Trophoblast cell (in vitro differentiated cells and primary cell): Measurements from ENCODE around the gene TNFRSF12A.

Experiments used
- DNase-seq, 2 donors: peaks; one replicate each; pipeline ENCODE4 v3.0.0-alpha.2; 2016
- H2AFZ ChIP-seq: 2 replicates; pipeline ENCODE4 v1.6.1; 2013; ENCODE audit warnings: low read length, moderate library complexity, mild to moderate bottlenecking; ENCODE audit not compliant: insufficient read depth, poor library complexity
- H2AK5ac ChIP-seq: 2 replicates; pipeline ENCODE4 v1.6.1; 2013; ENCODE audit warnings: mild to moderate bottlenecking, low read length
- H2BK120ac ChIP-seq: 2 replicates; pipeline ENCODE4 v1.6.1; 2013; ENCODE audit warnings: low read length, mild to moderate bottlenecking, moderate library complexity; ENCODE audit not compliant: insufficient read depth, poor library complexity
- H2BK12ac ChIP-seq: 2 replicates; pipeline ENCODE4 v1.6.1; 2013; ENCODE audit warnings: mild to moderate bottlenecking, low read length, moderate library complexity
- H2BK5ac ChIP-seq: 2 replicates; pipeline ENCODE4 v1.6.1; 2013; ENCODE audit warnings: low read length, low read depth, moderate library complexity, mild to moderate bottlenecking; ENCODE audit not compliant: poor library complexity
- H3K14ac ChIP-seq: 2 replicates; pipeline ENCODE4 v1.6.1; 2013; ENCODE audit warnings: mild to moderate bottlenecking, low read length
- H3K18ac ChIP-seq: 2 replicates; pipeline ENCODE4 v1.6.1; 2013; ENCODE audit warnings: mild to moderate bottlenecking, low read length
- H3K23ac ChIP-seq: 2 replicates; pipeline ENCODE4 v1.6.1; 2013; ENCODE audit warnings: low read length
- H3K27ac ChIP-seq: 2 replicates; pipeline ENCODE4 v1.5.1; 2013; ENCODE audit warnings: low read depth, mild to moderate bottlenecking, inconsistent platforms, low read length, moderate library complexity
- H3K27me3 ChIP-seq: 2 replicates; pipeline ENCODE4 v1.6.1; 2013; ENCODE audit warnings: inconsistent platforms, mild to moderate bottlenecking, low read length, moderate library complexity; ENCODE audit not compliant: insufficient read depth
- H3K36me3 ChIP-seq, 2 experiments: 1 replicate in 1 of 2; 2 replicates in 1 of 2; pipeline ENCODE4 v1.6.1; 2013; ENCODE audit warnings: low read length in 2 of 2, mild to moderate bottlenecking in 2 of 2, moderate library complexity in 1 of 2; ENCODE audit not compliant: insufficient read depth in 2 of 2, control insufficient read depth in 1 of 2
- H3K4ac ChIP-seq: 2 replicates; pipeline ENCODE4 v1.6.1; 2013; ENCODE audit warnings: low read depth, mild to moderate bottlenecking, low read length, moderate library complexity
- H3K4me1 ChIP-seq, 2 experiments: 1 replicate in 1 of 2; 2 replicates in 1 of 2; pipeline ENCODE4 v1.6.1; 2013; ENCODE audit warnings: low read length in 2 of 2, mild to moderate bottlenecking in 2 of 2, moderate library complexity in 1 of 2; ENCODE audit not compliant: insufficient read depth in 2 of 2, control insufficient read depth in 1 of 2
- H3K4me2 ChIP-seq: 2 replicates; pipeline ENCODE4 v1.6.1; 2013; ENCODE audit warnings: inconsistent platforms, mild to moderate bottlenecking, low read length, moderate library complexity
- H3K4me3 ChIP-seq: 2 replicates; pipeline ENCODE4 v1.5.1; 2013; ENCODE audit warnings: mild to moderate bottlenecking, low read depth, low read length, inconsistent platforms
- H3K79me1 ChIP-seq: one replicate; pipeline ENCODE4 v1.6.1; 2013; ENCODE audit warnings: low read length
- H3K79me2 ChIP-seq: 2 replicates; pipeline ENCODE4 v1.6.1; 2013; ENCODE audit warnings: low read length, mild to moderate bottlenecking; ENCODE audit not compliant: control insufficient read depth, insufficient read depth, poor library complexity
- H3K9ac ChIP-seq: 2 replicates; pipeline ENCODE4 v1.6.1; 2013; ENCODE audit warnings: mild to moderate bottlenecking, low read length
- H3K9me3 ChIP-seq: 2 replicates; pipeline ENCODE4 v1.6.1; 2013; ENCODE audit warnings: low read depth, mild to moderate bottlenecking, control low read depth, inconsistent platforms, low read length; ENCODE audit not compliant: insufficient read depth
- H4K12ac ChIP-seq: 2 replicates; pipeline ENCODE4 v1.6.1; 2013; ENCODE audit warnings: low read depth, mild to moderate bottlenecking, low read length, moderate library complexity
- H4K8ac ChIP-seq: 2 replicates; pipeline ENCODE4 v1.6.1; 2013; ENCODE audit warnings: low read depth, mild to moderate bottlenecking, low read length, moderate library complexity
- H4K91ac ChIP-seq: one replicate; pipeline ENCODE4 v1.6.1; 2013; ENCODE audit warnings: low read depth, mild to moderate bottlenecking, low read length, moderate library complexity
- WGBS: extraction: QIAGEN DNeasy Blood & Tissue Kit; methylation state at CpG from one replicate; pipeline ENCODE4 v1.1.7; 2013; ENCODE audit warnings: missing lambda C conversion rate; ENCODE audit not compliant: insufficient read length, insufficient coverage; ENCODE audit errors: extremely low coverage; 5-methylcytosine and 5-hydroxymethylcytosine counted together

Gene TNFRSF12A

GRCh38 chr16:3058139-3059030, 38.2 kb downstream of the TNFRSF12A start:
- peaks cover 10 to 11% of the 10 kb centered on the region in 2 experiments for H3K4me1 ChIP-seq
- peak overlapping the region; percentile 99 for H4K12ac ChIP-seq
- H3K79me1 ChIP-seq, result peaks cover 10% of the 10 kb centered on the region
- no peaks in the 10 kb centered on the region for H3K27me3 ChIP-seq
- H3K4me3 ChIP-seq, result peak overlapping the region; percentile 88
- H3K23ac ChIP-seq, result no peak overlapping the region
- H3K9ac ChIP-seq, result peak overlapping the region; percentile 80
- H2BK5ac ChIP-seq, result no peak overlapping the region
- H2AK5ac ChIP-seq, result no peak overlapping the region
- peaks cover 5% of the 10 kb centered on the region for H3K79me2 ChIP-seq
- H3K9me3 ChIP-seq, result no peaks in the 10 kb centered on the region
- no CpG with 5 or more reads among the region's 77 CpGs for WGBS
- no peak overlapping the region for H3K27ac ChIP-seq
- H3K4me2 ChIP-seq, result peak overlapping the region; percentile 87
- H2BK120ac ChIP-seq, result peak overlapping the region; percentile 95
- DNase-seq, result peak in 1 of 2 donors; percentile 27
- peak overlapping the region; percentile 97 for H4K91ac ChIP-seq
- H3K36me3 ChIP-seq, result peaks cover 2 to 7% of the 10 kb centered on the region in 2 experiments
- H2AFZ ChIP-seq, result peak overlapping the region; percentile 95
- peak overlapping the region; percentile 100 for H4K8ac ChIP-seq
- peak overlapping the region; percentile 99 for H3K14ac ChIP-seq
- peak overlapping the region; percentile 98 for H3K18ac ChIP-seq
- peak overlapping the region; percentile 80 for H3K4ac ChIP-seq
- H2BK12ac ChIP-seq, result no peak overlapping the region

GRCh38 chr16:3059041-3059722, 39.0 kb downstream of the TNFRSF12A start:
- H3K36me3 ChIP-seq, result peaks cover 2 to 4% of the 10 kb centered on the region in 2 experiments
- peak overlapping the region; percentile 87 for H3K4me2 ChIP-seq
- no peaks in the 10 kb centered on the region for H3K9me3 ChIP-seq
- H2AFZ ChIP-seq, result peak overlapping the region; percentile 95
- DNase-seq, result peak; percentile 93 to 96
- H3K27ac ChIP-seq, result peak overlapping the region; percentile 46
- H3K79me2 ChIP-seq, result peaks cover 5% of the 10 kb centered on the region
- peak overlapping the region; percentile 74 for H2BK12ac ChIP-seq
- WGBS, result no CpG with 5 or more reads among the region's 67 CpGs
- peak overlapping the region; percentile 100 for H4K8ac ChIP-seq
- peak overlapping the region; percentile 54 for H2BK5ac ChIP-seq
- H2BK120ac ChIP-seq, result peak overlapping the region; percentile 95
- H3K79me1 ChIP-seq, result peaks cover 10% of the 10 kb centered on the region
- peak overlapping the region; percentile 99 for H4K12ac ChIP-seq
- H3K23ac ChIP-seq, result no peak overlapping the region
- peak overlapping the region; percentile 80 for H3K4ac ChIP-seq
- H3K9ac ChIP-seq, result peak overlapping the region; percentile 80
- H3K18ac ChIP-seq, result peak overlapping the region; percentile 98
- peaks cover 10 to 11% of the 10 kb centered on the region in 2 experiments for H3K4me1 ChIP-seq
- H3K27me3 ChIP-seq, result no peaks in the 10 kb centered on the region
- H3K4me3 ChIP-seq, result peak overlapping the region; percentile 88
- H3K14ac ChIP-seq, result peak overlapping the region; percentile 99
- H2AK5ac ChIP-seq, result peak overlapping the region; percentile 57
- H4K91ac ChIP-seq, result peak overlapping the region; percentile 97

DNA sequence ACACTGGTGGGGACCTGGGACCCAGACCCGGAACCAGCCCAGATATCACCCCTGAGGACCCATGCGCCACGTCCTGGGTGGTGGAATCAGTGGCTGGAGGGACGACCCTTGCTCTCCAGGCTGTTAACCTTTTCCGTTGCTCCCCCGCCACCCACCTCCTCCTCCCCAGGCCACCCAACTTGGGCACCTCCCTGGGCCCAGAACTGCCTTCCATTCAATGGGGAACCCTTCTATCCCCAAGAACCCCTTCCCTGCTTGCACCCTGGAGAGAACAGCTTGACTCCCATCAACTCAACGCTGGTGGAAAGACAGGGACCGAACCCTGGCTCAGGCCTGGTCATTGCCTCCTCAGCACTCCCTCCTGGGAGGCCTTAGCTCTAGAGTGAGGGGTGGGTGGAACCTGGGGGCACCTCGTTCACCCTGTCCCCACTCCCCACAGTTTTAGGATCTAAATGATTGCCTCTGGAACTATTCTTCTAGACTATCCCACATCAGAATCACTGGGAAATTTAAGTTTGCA, 39.6 kb downstream of the TNFRSF12A start:
- WGBS, result no CpG with 5 or more reads among the region's 9 CpGs
- peaks cover under 1% of the 10 kb centered on the region in 2 experiments for H3K36me3 ChIP-seq
- peak overlapping the region; percentile 7 for H4K12ac ChIP-seq
- H2BK120ac ChIP-seq, result peak overlapping the region; percentile 3
- DNase-seq, result no peak
- peak overlapping the region; percentile 30 for H2BK12ac ChIP-seq
- H2AFZ ChIP-seq, result peak overlapping the region; percentile 39
- peak overlapping the region; percentile 73 for H3K9ac ChIP-seq
- H3K79me1 ChIP-seq, result peaks cover 10% of the 10 kb centered on the region
- H2AK5ac ChIP-seq, result no peak overlapping the region
- no peaks in the 10 kb centered on the region for H3K9me3 ChIP-seq
- H3K27me3 ChIP-seq, result no peaks in the 10 kb centered on the region
- peak overlapping the region; percentile 80 for H4K8ac ChIP-seq
- peaks cover 11 to 12% of the 10 kb centered on the region in 2 experiments for H3K4me1 ChIP-seq
- H3K14ac ChIP-seq, result peak overlapping the region; percentile 55
- H3K4me2 ChIP-seq, result peak overlapping the region; percentile 71
- H3K79me2 ChIP-seq, result peaks cover 5% of the 10 kb centered on the region
- H3K4ac ChIP-seq, result peak overlapping the region; percentile 18
- no peak overlapping the region for H2BK5ac ChIP-seq
- no peak overlapping the region for H3K4me3 ChIP-seq
- peak overlapping the region; percentile 41 for H3K18ac ChIP-seq
- H3K27ac ChIP-seq, result peak overlapping the region; percentile 46
- H3K23ac ChIP-seq, result no peak overlapping the region
- H4K91ac ChIP-seq, result peak overlapping the region; percentile 78

DNA sequence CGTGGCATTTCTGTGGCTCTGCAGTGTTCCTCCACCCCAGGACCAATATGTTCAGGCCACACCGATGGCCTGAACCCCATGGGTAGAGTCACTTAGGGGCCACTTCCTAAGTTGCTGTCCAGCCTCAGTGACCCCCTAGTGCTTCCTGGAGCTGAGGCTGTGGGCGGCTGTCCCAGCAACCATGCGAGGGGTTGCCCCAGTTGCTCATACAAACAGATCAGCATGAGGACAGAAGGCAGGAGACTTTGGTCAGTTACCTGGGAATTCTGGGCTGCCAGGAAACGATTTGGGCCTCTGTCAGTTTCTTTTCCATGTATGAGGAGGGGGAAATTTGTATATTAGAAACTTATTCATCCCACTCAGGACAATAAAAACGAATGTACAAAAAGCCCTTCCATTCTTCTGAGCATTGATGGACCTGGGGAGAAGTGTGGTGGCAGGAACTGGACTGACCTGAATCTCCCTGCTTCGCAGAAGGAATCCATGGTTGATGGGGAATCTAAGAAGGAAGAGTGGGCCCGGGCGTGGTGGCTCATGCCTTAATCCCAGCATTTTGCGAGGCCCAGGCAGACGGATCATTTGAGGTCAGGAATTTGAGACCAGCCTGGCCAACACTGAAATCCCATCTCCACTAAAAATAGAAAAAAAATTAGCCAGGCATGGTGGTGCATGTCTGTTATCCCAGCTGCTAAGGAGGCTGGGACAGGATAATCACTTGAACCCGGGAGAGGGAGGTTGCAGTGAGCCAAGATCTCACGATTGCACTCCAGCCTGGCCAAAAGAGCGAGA, 40.4 kb downstream of the TNFRSF12A start:
- H3K4me1 ChIP-seq, result peaks cover 16 to 19% of the 10 kb centered on the region in 2 experiments
- no peak overlapping the region for H3K14ac ChIP-seq
- H3K9ac ChIP-seq, result no peak overlapping the region
- H2AK5ac ChIP-seq, result peak overlapping the region; percentile 3
- no peak overlapping the region for H3K18ac ChIP-seq
- no peak overlapping the region for H4K12ac ChIP-seq
- H2BK120ac ChIP-seq, result no peak overlapping the region
- H3K27ac ChIP-seq, result no peak overlapping the region
- no CpG with 5 or more reads among the region's 14 CpGs for WGBS
- no peak overlapping the region for H3K4me2 ChIP-seq
- no peak for DNase-seq
- no peak overlapping the region for H2BK12ac ChIP-seq
- H3K27me3 ChIP-seq, result no peaks in the 10 kb centered on the region
- H3K79me2 ChIP-seq, result peaks cover 5% of the 10 kb centered on the region
- H3K23ac ChIP-seq, result no peak overlapping the region
- H2BK5ac ChIP-seq, result no peak overlapping the region
- no peaks in the 10 kb centered on the region for H3K9me3 ChIP-seq
- no peaks in the 10 kb centered on the region for H3K36me3 ChIP-seq
- H3K4ac ChIP-seq, result no peak overlapping the region
- no peak overlapping the region for H4K8ac ChIP-seq
- peaks cover 10% of the 10 kb centered on the region for H3K79me1 ChIP-seq
- peak overlapping the region; percentile 6 for H2AFZ ChIP-seq
- no peak overlapping the region for H4K91ac ChIP-seq
- no peak overlapping the region for H3K4me3 ChIP-seq
